ENCODE data around the gene FHDC1. TPM values are rescaled to one million over a fixed set of nuclear protein-coding genes. Genes with fewer than 3 reads are reported as not detected.
A peak's percentile ranks its signal among the peaks of the same experiment; 100 is the strongest.

The FHDC1 gene
- total and polyA plus RNA-seq, 10 of the 15 experiments (the other 5 are each of a cell fraction or from before 2014, with no cell fraction given) = 0.04 to 0.12 (median 0.06) TPM; not detected in 3

DNA sequence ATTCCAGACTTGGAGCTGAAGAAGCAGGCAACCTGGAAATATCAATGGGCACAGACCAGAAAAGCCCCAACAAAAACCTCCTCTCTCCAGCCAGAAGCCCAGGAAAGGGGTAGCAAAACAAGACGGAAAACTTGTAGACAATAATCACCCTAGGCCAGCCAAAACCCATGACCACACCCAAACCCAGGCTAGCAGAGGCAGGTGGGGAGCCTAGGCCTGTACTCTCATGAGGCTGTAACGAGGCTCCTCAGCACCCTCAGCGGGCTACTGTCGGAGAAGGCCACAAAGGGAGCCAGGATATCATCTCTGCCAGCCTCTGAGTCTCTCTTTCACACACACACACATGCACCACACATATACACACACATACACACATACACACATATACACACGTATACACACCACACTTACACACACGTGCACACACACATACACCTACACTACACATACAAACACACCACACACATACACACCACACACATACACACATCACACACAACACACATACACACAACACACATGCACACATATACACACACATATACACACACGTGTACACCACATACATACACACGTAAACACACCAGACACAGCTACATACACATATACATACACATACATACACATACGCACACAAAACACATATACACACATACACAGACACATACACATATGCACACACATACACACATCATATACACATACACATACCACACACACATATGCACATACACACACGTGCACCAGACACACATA lies 90.6 kb downstream of the FHDC1 start:
- Histone ChIP-seq H3K27me3 (replicated peaks in 1 of 2; ENCODE audit: control insufficient read depth in 2 of 2, insufficient read depth in 2 of 2, low read length in 1 of 2) (no peaks in the 10 kb centered on the region), H4K20me1 (ENCODE audit: control insufficient read depth, insufficient read depth) (no peaks in the 10 kb centered on the region), H3K36me3 (ENCODE audit: control insufficient read depth in 2 of 2, insufficient read depth in 2 of 2, low read length in 1 of 2) (no peaks in the 10 kb centered on the region), H3K79me2 (ENCODE audit: control insufficient read depth, insufficient read depth, low read length) (no peaks in the 10 kb centered on the region), H3K4me2 (ENCODE audit: control insufficient read depth, insufficient read depth) (no peak overlapping the region), H3K27ac (ENCODE audit: control insufficient read depth, insufficient read depth) (no peak overlapping the region), H2AFZ (ENCODE audit: control insufficient read depth, low read depth, low read length) (no peak overlapping the region), H3K4me3 (no peak overlapping the region), H3K9ac (ENCODE audit: control insufficient read depth, insufficient read depth, low read length) (no peak overlapping the region), H3K4me1 (ENCODE audit: control insufficient read depth, insufficient read depth, low read length) (0 out of 2 replicates have a peak, but pooled peaks cover 5% of the 10 kb centered on the region), H3K9me3 (replicated peaks; ENCODE audit: control insufficient read depth, insufficient read depth, low read length) (no peaks in the 10 kb centered on the region; the same call in 1 of the 3 replicates)
- SMC1A ChIA-PET (ENCODE audit: uncharacterized antibody, unreplicated experiment) = interaction anchor here (0.6 kb wide), 1 partner anchor 838 kb away, joined by 3 read pairs; no protein-coding TSS in a partner anchor
- WGBS (ENCODE audit: insufficient coverage, insufficient replicate concordance, low lambda C conversion rate, missing lambda C conversion rate) = 53% methylated on average over 10 of the region's 10 CpGs
- ATAC-seq (no peak), FAIRE-seq (peak; percentile 7), DNase-seq (ENCODE audit: low read depth, low spot score) (no peak)
- in situ Hi-C loops (cut with MboI) (no loop called here), intact Hi-C loops (cut with micrococcal nuclease; ENCODE audit: unreplicated experiment) (no loop called here)
- TF ChIP-seq ZNF274 (IDR thresholded peaks at IDR 0.05; ENCODE audit: insufficient read depth, insufficient read length) (no peak), NBN (IDR thresholded peaks at IDR 0.05) (no peak), CREM (IDR thresholded peaks at IDR 0.05; ENCODE audit: low read depth) (no peak), ZSCAN29 (IDR thresholded peaks at IDR 0.05) (no peak), POLR2AphosphoS2 (IDR thresholded peaks at IDR 0.05; ENCODE audit: low read depth, low read length) (no peak), RB1 (IDR thresholded peaks at IDR 0.05; ENCODE audit: borderline replicate concordance) (no peak), TCF12 (IDR thresholded peaks at IDR 0.05; ENCODE audit: low read depth, low read length) (no peak), RCOR1 (conservative IDR thresholded peaks at IDR 0.05; ENCODE audit: low read depth, low read length) (no peak), SIX5 (IDR thresholded peaks at IDR 0.05; ENCODE audit: low read depth, low read length, severe bottlenecking) (no peak), RUNX3 (IDR thresholded peaks at IDR 0.05; ENCODE audit: low read length) (no peak), EGR1 (IDR thresholded peaks at IDR 0.05; ENCODE audit: borderline replicate concordance in 1 of 2, low read depth in 2 of 2, low read length in 2 of 2) (no peak)
- TF ChIP-seq, protein P1, sequence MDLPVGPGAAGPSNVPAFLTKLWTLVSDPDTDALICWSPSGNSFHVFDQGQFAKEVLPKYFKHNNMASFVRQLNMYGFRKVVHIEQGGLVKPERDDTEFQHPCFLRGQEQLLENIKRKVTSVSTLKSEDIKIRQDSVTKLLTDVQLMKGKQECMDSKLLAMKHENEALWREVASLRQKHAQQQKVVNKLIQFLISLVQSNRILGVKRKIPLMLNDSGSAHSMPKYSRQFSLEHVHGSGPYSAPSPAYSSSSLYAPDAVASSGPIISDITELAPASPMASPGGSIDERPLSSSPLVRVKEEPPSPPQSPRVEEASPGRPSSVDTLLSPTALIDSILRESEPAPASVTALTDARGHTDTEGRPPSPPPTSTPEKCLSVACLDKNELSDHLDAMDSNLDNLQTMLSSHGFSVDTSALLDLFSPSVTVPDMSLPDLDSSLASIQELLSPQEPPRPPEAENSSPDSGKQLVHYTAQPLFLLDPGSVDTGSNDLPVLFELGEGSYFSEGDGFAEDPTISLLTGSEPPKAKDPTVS (IDR thresholded peaks at IDR 0.05; ENCODE audit: low read depth, low read length) = no peak
- TF ChIP-seq, protein P2, sequence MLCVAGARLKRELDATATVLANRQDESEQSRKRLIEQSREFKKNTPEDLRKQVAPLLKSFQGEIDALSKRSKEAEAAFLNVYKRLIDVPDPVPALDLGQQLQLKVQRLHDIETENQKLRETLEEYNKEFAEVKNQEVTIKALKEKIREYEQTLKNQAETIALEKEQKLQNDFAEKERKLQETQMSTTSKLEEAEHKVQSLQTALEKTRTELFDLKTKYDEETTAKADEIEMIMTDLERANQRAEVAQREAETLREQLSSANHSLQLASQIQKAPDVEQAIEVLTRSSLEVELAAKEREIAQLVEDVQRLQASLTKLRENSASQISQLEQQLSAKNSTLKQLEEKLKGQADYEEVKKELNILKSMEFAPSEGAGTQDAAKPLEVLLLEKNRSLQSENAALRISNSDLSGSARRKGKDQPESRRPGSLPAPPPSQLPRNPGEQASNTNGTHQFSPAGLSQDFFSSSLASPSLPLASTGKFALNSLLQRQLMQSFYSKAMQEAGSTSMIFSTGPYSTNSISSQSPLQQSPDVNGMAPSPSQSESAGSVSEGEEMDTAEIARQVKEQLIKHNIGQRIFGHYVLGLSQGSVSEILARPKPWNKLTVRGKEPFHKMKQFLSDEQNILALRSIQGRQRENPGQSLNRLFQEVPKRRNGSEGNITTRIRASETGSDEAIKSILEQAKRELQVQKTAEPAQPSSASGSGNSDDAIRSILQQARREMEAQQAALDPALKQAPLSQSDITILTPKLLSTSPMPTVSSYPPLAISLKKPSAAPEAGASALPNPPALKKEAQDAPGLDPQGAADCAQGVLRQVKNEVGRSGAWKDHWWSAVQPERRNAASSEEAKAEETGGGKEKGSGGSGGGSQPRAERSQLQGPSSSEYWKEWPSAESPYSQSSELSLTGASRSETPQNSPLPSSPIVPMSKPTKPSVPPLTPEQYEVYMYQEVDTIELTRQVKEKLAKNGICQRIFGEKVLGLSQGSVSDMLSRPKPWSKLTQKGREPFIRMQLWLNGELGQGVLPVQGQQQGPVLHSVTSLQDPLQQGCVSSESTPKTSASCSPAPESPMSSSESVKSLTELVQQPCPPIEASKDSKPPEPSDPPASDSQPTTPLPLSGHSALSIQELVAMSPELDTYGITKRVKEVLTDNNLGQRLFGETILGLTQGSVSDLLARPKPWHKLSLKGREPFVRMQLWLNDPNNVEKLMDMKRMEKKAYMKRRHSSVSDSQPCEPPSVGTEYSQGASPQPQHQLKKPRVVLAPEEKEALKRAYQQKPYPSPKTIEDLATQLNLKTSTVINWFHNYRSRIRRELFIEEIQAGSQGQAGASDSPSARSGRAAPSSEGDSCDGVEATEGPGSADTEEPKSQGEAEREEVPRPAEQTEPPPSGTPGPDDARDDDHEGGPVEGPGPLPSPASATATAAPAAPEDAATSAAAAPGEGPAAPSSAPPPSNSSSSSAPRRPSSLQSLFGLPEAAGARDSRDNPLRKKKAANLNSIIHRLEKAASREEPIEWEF (IDR thresholded peaks at IDR 0.05; ENCODE audit: insufficient replicate concordance, low read depth, low read length) = no peak
- TF ChIP-seq, protein P3, sequence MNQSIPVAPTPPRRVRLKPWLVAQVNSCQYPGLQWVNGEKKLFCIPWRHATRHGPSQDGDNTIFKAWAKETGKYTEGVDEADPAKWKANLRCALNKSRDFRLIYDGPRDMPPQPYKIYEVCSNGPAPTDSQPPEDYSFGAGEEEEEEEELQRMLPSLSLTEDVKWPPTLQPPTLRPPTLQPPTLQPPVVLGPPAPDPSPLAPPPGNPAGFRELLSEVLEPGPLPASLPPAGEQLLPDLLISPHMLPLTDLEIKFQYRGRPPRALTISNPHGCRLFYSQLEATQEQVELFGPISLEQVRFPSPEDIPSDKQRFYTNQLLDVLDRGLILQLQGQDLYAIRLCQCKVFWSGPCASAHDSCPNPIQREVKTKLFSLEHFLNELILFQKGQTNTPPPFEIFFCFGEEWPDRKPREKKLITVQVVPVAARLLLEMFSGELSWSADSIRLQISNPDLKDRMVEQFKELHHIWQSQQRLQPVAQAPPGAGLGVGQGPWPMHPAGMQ (IDR thresholded peaks at IDR 0.05; ENCODE audit: borderline replicate concordance) = no peak
- RAD21 ChIA-PET (ENCODE audit: unreplicated experiment) = interaction anchor here (0.8 kb wide), 1 partner anchor 8 kb away, joined by 3 read pairs; no protein-coding TSS in a partner anchor
- POLR2A ChIA-PET = no interaction called here
- BruUV-seq (replicated peaks) = no TSS peak
- CTCF ChIA-PET = no interaction called here
